ENCODE data around the gene EDAR. TPM values are rescaled to one million over a fixed set of nuclear protein-coding genes. Genes with fewer than 3 reads are reported as not detected.

EDAR gene
- total and polyA plus RNA-seq, 2 of the 8 experiments (the other 6 are each of a cell fraction or from before 2014, with no cell fraction given), result not detected

GRCh38 chr2:108979461-108979860 lies 9.6 kb downstream of the EDAR start (continued):
- TF ChIP-seq, protein P1, sequence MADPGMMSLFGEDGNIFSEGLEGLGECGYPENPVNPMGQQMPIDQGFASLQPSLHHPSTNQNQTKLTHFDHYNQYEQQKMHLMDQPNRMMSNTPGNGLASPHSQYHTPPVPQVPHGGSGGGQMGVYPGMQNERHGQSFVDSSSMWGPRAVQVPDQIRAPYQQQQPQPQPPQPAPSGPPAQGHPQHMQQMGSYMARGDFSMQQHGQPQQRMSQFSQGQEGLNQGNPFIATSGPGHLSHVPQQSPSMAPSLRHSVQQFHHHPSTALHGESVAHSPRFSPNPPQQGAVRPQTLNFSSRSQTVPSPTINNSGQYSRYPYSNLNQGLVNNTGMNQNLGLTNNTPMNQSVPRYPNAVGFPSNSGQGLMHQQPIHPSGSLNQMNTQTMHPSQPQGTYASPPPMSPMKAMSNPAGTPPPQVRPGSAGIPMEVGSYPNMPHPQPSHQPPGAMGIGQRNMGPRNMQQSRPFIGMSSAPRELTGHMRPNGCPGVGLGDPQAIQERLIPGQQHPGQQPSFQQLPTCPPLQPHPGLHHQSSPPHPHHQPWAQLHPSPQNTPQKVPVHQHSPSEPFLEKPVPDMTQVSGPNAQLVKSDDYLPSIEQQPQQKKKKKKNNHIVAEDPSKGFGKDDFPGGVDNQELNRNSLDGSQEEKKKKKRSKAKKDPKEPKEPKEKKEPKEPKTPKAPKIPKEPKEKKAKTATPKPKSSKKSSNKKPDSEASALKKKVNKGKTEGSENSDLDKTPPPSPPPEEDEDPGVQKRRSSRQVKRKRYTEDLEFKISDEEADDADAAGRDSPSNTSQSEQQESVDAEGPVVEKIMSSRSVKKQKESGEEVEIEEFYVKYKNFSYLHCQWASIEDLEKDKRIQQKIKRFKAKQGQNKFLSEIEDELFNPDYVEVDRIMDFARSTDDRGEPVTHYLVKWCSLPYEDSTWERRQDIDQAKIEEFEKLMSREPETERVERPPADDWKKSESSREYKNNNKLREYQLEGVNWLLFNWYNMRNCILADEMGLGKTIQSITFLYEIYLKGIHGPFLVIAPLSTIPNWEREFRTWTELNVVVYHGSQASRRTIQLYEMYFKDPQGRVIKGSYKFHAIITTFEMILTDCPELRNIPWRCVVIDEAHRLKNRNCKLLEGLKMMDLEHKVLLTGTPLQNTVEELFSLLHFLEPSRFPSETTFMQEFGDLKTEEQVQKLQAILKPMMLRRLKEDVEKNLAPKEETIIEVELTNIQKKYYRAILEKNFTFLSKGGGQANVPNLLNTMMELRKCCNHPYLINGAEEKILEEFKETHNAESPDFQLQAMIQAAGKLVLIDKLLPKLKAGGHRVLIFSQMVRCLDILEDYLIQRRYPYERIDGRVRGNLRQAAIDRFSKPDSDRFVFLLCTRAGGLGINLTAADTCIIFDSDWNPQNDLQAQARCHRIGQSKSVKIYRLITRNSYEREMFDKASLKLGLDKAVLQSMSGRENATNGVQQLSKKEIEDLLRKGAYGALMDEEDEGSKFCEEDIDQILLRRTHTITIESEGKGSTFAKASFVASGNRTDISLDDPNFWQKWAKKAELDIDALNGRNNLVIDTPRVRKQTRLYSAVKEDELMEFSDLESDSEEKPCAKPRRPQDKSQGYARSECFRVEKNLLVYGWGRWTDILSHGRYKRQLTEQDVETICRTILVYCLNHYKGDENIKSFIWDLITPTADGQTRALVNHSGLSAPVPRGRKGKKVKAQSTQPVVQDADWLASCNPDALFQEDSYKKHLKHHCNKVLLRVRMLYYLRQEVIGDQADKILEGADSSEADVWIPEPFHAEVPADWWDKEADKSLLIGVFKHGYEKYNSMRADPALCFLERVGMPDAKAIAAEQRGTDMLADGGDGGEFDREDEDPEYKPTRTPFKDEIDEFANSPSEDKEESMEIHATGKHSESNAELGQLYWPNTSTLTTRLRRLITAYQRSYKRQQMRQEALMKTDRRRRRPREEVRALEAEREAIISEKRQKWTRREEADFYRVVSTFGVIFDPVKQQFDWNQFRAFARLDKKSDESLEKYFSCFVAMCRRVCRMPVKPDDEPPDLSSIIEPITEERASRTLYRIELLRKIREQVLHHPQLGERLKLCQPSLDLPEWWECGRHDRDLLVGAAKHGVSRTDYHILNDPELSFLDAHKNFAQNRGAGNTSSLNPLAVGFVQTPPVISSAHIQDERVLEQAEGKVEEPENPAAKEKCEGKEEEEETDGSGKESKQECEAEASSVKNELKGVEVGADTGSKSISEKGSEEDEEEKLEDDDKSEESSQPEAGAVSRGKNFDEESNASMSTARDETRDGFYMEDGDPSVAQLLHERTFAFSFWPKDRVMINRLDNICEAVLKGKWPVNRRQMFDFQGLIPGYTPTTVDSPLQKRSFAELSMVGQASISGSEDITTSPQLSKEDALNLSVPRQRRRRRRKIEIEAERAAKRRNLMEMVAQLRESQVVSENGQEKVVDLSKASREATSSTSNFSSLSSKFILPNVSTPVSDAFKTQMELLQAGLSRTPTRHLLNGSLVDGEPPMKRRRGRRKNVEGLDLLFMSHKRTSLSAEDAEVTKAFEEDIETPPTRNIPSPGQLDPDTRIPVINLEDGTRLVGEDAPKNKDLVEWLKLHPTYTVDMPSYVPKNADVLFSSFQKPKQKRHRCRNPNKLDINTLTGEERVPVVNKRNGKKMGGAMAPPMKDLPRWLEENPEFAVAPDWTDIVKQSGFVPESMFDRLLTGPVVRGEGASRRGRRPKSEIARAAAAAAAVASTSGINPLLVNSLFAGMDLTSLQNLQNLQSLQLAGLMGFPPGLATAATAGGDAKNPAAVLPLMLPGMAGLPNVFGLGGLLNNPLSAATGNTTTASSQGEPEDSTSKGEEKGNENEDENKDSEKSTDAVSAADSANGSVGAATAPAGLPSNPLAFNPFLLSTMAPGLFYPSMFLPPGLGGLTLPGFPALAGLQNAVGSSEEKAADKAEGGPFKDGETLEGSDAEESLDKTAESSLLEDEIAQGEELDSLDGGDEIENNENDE (IDR thresholded peaks at IDR 0.05; ENCODE audit: insufficient replicate concordance, low read length), result no peak
- TF ChIP-seq CBX8 (IDR thresholded peaks at IDR 0.05; ENCODE audit: borderline replicate concordance, low read depth, low read length) (no peak), USF2 (IDR thresholded peaks at IDR 0.05; ENCODE audit: low read length) (no peak), SIX5 (IDR thresholded peaks at IDR 0.05; ENCODE audit: low read depth, low read length) (no peak), JUND (IDR thresholded peaks at IDR 0.05; ENCODE audit: low read length) (no peak), TCF12 (IDR thresholded peaks at IDR 0.05; ENCODE audit: low read depth, low read length) (no peak), GTF2F1 (IDR thresholded peaks at IDR 0.05; ENCODE audit: borderline replicate concordance, low read depth, low read length) (no peak), ASH2L (IDR thresholded peaks at IDR 0.05; ENCODE audit: low read length) (no peak), SUZ12 (IDR thresholded peaks at IDR 0.05; ENCODE audit: low read length) (no peak), ATF3 (IDR thresholded peaks at IDR 0.05; ENCODE audit: insufficient read depth, low read depth, low read length) (no peak), KDM1A (IDR thresholded peaks at IDR 0.05; ENCODE audit: borderline replicate concordance, low read length) (no peak)

Data from H1 (cell line).